Brain pericyte (primary cell): Measurements from ENCODE around the gene HAUS6.
"Not testable (repeated sequence)": the region's sequence is repeated elsewhere in the genome, so short reads cannot be mapped to it uniquely, and the experiment has no call there.

Experiments used
- DNase-seq: peaks from one replicate; pipeline ENCODE4 v3.0.0-alpha.2; 2012; ENCODE audit warnings: low read depth, low spot score

HAUS6 gene

DNA sequence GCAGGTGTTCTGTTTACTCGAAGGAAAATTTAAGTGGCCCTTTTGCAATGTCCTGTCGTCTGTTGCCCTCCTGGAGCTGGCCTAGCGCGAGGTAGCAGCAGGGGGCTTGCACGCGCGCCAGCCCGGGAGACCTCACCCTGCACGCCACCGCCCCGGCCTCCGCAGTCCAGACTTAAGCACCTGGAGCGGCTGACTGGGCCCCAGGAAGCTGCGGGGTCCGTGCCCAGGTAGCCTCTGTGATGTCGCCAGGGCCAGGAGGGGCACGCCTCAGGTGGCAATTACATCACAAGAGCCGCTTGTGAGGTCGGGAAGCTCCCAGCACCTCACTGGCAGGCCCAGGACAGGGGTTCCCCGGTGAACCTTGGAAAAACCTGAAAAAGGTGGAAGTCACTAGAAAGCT lies 69.7 kb downstream of the HAUS6 start, which contains the start of gene SAXO1:
Gene SAXO1, minus strand, starts transcription at position 195 of the 400 bp plus-strand sequence. CDS start 301 bp downstream, outside the sequence.
- no peak for DNase-seq

DNA sequence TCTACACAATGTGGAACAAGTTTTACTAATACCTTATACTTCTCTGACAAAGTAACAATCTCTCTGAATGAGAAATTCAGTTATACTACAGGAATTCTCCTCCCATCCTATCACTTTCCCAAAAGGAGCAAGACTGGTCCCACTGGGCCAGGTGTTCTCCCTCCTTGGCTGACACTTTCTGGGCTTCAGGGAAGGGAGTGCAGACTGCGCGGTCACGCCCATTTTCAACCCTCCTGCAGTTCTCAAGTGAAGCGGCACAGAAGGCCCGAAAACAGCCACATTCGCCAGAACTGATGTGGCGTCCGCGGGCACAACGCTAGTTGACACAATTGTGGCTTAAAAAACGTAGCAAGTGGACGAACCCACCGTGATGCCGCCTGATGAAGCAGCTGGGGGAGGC lies 70.3 kb downstream of the HAUS6 start:
- no peak for DNase-seq

DNA sequence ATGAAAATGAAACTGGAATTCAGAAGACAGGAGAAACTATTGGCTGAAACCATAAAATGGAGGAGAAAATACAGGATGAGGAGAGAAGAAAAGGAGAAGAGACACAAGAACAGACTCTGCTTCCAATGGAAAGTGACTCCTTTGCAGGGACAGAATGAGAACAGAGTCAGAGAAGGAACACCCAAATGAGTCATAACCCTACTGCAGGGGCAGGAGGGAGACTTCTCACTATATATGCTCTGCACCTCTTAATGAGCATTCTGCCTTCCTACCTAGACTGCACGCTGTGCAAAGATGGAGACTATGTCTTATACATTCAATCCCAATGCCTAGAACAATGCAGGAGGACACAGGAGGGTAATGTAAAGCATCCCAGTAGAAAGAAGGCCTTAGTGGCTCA lies 71.8 kb downstream of the HAUS6 start:
- no peak for DNase-seq

DNA sequence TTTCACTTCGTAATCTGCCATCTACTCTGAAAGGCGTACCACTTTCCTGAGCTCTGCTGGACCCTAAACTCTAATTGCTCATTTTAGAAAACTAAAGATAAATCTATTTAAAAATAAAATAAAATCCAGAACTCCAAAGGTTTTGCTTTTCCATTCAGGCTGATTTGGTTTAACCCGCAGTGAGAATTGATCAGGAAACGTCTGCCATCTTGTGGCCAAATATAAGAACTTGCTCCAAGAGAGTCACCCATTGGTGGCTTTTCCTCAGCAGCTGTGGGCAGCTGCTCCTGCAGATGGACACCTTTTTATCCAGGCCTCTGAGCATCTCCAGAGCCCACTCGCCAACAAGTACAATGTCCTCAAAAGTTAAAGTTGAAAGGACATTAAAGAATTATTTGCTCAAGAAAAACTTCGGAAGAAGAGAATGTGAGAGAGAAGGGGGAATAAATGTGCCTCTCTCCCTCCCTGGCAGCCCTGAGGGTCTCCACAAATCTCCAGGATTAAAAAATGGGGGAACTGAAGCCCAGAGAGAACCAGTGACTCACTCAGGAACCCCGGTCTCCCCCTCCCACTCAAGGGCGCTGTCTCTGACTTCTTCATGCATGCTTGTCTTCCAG lies 73.8 kb downstream of the HAUS6 start:
- peak; percentile 39 for DNase-seq

DNA sequence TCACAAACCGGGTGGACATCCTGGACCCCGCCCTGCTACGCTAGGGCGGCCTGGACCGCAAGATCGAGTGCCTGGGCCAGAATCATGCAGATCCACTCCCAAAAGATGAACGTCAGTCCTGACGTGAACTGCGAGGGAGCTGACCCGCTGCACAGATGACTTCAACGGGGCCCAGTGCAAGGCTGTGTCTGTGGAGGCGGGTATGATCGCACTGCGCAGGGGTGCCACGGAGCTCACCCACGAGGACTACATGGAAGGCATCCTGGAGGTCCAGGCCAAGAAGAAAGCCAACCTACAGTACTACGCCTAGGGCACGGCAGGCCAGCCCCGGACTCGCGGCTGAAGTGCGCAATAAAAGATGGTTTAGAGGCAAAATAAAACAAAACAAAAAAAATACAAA lies 74.9 kb downstream of the HAUS6 start:
- no peak for DNase-seq

DNA sequence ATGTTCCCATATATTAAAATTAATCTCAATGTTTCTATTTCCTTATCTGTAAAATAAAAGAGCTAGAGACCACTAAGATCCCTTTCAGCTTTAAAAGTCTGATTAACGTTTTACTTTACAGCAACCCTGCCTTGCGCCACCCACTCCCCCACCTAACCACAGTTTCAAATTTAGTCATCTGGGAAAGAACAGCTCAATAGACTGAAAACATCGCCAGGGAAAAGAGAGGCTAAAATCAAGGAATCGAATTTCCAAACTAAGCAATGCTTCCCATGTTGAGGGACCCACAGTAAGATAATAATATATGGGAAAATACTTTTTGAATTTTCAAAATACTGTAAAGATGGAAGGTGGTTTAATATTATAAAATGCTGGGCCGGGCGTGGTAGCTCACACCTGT lies 76.3 kb downstream of the HAUS6 start:
- DNase-seq: no peak

DNA sequence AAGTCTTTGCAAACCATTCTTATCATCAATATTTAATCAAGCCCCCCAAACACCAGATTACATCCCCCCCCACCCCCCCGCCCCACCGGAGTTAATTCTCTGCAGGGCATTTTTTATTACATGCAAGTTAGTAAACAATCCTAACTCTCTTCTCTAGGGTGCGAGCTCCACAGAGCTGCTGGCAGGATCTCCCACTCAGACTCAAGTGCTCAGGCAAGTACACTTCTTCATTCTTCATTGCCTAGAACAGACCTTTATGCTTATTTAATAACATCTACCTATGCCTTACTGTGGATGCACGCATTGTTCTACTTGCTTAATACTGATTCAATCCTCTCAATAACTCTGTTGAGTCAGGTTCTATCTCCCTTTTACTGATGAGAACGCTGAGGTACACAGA lies 79.6 kb downstream of the HAUS6 start:
- no peak for DNase-seq

DNA sequence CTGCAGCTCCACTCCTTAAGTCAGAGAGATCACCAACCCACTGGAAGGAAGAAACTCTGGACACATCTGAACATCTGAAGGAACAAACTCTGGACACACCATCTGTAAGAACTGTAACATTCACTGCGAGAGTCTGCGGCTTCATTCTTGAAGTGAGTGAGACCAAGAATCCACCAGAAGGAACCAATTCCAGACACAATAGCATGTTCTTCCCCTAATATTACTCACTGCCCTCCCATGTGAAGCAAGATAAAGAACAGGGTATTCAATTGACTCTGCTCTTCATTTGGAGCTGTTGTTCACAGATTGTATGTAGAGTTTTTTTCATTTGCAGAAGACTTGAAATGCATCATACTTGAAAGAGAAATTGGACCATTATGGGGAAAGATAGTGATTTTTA lies 80.5 kb downstream of the HAUS6 start:
- DNase-seq: no peak

DNA sequence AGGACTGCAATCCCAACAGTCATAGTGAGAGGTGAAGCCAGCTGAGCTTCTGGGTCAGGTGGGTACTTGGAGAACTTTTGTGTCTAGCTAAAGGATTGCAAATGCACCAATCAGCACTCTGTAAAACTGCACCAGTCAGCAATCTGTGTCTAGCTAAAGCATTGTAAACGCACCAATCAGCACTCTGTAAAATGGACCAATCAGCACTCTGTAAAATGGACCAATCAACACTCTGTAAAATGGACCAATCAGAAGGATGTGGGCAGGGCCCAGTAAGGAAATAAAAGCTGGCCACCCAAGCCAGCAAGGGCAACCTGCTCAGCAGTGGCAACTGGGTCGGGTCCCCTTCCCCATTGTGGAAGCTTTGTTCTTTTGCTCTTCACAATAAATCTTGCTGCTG lies 81.1 kb downstream of the HAUS6 start:
- not testable (repeated sequence) for DNase-seq

DNA sequence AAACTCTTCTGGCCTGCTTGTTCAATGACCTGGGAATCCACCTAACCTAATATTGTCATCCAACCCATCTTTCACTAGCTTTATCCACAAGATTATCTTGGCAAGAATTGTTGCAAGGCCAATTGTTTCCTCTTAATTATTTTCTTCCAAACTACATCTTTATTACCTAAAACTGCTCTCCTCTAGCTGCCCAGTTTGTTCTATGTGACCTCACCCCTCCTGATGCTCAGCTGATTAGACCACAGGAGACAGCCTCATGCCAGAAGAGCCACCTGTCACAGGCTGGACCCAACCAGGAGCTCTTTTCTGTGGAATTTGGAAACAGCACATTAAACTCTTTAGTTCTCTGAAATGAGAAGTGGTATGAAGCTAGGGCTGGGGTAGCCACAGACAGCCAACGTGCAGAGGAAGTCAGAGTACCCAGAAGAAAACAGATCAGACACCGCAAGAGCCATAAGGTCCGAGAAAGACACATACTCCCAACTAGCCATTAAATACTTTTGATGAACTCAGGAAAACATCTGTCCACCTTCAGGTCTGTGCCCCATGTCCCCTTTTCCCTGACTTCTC lies 81.7 kb downstream of the HAUS6 start:
- no peak for DNase-seq

DNA sequence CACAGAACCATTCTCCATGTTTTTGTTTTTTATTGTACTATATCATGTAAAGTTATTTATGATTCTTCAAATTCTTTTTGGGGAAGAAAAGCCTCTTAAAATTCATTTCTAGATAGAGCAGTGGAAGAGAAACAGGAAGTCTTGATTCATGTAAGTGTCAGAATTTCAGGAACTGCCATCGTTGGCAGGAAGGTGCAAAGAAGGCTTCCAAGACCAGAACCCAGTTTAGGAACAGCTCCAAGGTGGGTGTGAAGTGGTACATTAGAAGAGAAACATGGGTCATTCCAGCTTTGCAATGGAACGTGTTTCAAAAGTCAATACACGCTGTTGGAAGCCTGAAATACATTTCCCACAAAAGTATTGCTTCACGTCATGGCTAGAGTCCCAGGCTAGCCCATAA lies 84.5 kb downstream of the HAUS6 start:
- DNase-seq: no peak

DNA sequence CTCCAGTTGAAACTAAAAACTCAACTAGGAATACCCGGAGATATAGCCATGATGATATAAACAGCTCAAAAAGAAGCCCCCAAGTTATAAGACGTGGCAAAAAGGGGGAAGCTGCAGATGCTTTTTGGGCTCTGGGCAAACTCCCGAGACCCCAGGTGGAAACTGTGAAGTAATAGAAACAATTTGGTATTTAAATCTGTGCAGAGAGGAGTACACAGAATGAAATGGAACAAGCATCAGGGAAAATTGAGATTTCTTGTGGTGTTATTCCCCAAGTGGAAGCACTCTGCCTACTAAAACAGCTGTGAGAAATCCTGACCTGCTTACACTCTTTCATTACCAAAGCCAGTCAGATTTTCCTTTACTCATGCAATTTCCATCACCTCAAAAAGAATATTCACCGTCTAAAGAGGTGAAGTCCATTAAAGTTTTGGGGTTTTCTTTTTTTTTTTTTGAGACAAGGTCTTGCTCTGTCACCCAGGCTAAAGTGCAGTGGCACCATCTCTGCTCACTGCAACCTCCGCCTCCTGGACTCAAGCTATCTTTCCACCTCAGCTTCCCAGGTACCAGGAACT lies 93.2 kb downstream of the HAUS6 start:
- no peak for DNase-seq
